Pulmonary artery endothelial cell (primary cell): ENCODE data around the gene SPATA31A7. TPM values are rescaled to one million over a fixed set of nuclear protein-coding genes. Genes with fewer than 3 reads are reported as not detected.
"Not testable (repeated sequence)": the region's sequence is repeated elsewhere in the genome, so short reads cannot be mapped to it uniquely, and the experiment has no call there.

Experiments
- DNase-seq: peaks from one replicate; pipeline ENCODE4 v3.0.0-alpha.2; 2011; ENCODE audit warnings: low read depth, low spot score
- total RNA-seq: library from RNA; depleted of rRNA; stranded (reverse); fragments of >200 nt; gene quantifications from 2 replicates; pipeline ENCODE4 v1.2.3, GENCODE V29; 2014

Gene SPATA31A7
- total RNA-seq: not detected in 2 replicates

DNA sequence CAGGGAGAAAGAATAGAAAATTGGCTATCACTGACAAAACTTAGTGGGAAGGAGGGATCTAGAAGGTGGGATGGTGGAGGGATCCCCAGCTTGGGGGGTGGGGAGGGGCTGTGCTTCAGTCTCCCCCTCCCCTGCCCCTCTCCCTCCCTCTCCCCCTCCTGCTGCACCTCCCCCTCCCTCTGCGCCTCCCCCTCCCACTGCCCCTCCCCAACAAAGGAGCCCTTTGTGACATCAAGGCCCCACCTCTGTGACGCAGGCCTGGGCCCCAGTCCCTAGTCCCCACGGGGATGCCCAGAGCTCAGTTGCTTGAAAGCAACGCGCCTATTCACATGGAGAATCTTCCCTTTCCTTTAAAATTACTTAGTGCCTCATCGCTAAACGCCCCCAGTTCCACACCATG lies at the start of gene SPATA31A7:
TSS of gene SPATA31A7 (plus strand) at position 301 of the 400 bp plus-strand sequence. CDS start at position 330, 29 bp downstream.
- not testable (repeated sequence) for DNase-seq

DNA sequence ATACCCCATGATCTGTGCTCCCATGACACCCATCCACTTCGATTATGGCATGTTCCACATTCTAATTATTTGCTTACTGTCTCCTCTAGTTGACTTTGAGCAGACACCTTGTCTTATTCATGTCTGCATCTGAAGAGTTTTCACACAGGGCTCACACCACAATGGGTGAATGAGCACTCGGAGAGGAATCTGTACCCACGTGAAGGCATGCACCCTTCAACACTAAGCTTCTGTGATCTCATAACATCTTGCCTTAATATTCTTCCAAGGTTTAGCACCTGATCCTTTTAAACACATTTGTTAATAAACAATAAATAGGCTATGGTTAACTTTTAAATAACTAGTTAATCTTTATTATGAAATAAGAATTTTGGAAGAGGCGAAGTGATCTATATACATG lies 36.6 kb downstream of the SPATA31A7 start:
- not testable (repeated sequence) for DNase-seq
